Middle frontal gyrus (tissue), 1 donor: ENCODE data around the gene PHAF1.
A peak's percentile ranks its signal among the peaks of the same experiment; 100 is the strongest.

Experiments used
- DNase-seq: peaks from one replicate; pipeline ENCODE4 v3.0.0-alpha.2; 2015; ENCODE audit warnings: low spot score; ENCODE audit errors: extremely low spot score

Gene PHAF1

GRCh38 chr16:67109407-67110135 is at the start of gene PHAF1:
PHAF1 (plus strand) TSS chr16:67109941; CDS start chr16:67110176, 235 bp downstream.
- DNase-seq, result peak; percentile 89

GRCh38 chr16:67063008-67063407 is 46.7 kb upstream of the PHAF1 start:
- no peak for DNase-seq

DNA sequence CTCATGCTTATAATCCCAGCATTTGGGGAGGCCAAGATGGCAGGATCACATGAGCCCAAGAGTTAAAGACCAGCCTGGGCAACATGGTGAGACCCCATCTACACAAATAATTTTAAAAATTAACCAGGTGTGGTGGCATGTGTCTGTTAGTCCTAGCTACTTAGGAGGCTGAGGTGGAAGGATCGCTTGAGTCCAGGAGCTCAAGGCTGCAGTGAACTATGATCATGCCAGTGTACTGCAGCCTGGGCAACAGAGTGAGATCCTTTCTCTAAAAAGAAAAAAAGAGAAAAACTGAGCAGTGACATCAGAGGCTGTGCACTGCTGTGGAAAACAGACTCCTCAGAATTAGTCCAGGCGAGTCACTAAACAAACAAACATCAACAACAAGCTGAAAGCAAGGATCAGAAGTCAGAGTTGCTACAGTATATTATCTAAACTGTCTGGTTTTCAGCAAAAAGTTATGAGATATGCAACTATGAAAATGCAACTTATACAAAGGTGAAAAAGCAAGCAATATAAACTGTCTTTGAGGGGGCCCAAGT is 41.5 kb upstream of the PHAF1 start:
- DNase-seq, result no peak

DNA sequence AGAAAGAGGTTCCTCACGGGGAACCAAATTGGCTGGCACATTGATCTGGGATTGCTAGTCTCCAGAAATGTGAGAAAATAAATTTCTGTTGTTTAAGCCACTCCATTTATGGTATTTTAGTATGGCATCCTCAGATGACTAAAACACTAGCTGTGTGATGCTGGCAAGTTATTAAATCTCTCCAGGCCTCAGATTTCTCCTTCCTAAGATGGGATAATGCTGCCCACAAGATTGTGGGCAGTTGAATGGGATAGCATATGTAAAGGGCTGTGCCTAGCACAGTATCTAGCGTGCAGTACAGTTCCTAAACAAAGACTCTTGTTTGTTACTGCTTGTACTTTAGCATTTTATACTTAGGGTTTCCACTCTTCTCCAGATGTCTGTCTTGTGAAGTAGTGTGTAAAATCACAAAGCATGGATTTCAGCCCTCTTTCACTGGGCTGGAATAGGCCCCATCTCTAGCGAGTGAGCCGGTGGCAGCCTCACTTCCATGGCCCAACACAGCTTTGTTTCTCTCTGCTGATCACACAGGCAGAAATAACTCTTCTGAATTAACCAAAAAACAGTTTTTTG is 38.2 kb upstream of the PHAF1 start:
- DNase-seq, result no peak

DNA sequence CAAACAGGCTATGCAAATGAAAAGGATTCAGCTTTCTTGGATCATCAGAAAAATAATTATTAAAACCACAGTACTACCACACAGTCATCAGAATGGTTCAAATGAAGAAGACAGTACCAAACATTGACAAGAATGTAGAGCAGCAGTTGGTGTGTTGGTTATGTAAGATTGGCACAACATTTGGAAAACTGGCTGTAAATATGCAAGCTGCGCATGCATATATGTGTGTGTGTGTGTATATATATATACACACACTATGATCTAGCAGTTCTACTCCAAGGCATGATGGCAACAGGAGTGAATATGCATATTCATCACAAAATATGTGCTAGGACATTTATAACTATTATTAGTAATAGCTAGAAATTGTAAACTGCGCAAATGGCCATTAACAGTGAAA is 34.4 kb upstream of the PHAF1 start:
- no peak for DNase-seq

- no peak for DNase-seq
These were observed 31.9 kb upstream of the PHAF1 start for GRCh38 chr16:67077871-67078270.

DNA sequence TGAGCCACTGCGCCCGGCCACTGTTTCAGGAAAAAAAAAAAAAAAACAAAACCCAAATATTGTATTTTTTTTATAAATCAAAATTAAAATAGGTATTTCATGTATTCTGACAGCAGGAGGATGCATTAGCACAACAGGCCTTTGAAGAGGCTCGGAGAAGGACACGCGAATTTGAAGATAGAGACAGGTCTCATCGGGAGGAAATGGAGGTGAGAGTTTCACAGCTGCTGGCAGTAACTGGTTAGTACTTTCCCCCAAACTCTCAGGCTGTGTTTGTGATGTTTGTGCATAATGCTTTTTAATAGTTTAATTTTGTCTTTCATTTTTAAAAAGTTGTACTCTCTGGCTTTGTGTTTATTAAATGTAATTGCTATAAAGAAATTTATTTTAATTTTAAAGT is 27.6 kb upstream of the PHAF1 start:
- no peak for DNase-seq

- DNase-seq, result no peak
These were observed 26.9 kb upstream of the PHAF1 start for GRCh38 chr16:67082891-67083290.

- DNase-seq, result no peak
These were observed 25.3 kb upstream of the PHAF1 start for GRCh38 chr16:67084345-67085028.

DNA sequence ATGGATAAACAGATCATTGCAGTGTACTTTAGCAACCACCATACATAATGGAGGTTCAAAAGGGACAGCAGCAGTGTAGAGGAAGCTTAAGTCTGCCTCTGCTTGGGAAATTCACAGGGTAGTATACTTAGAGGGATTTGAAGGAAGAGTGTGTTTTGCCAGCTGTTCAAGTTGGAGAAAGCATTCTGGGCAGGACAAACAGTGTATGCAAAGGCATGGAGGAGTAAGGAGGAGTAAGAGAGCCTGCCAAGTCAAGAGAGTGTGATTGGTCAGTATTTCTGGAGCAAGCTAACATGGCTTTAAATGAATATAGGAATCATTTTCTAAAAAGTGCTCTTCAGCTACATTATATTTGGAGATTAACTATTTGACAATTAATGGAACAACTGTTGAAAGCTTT is 22.9 kb upstream of the PHAF1 start:
- DNase-seq, result no peak

DNA sequence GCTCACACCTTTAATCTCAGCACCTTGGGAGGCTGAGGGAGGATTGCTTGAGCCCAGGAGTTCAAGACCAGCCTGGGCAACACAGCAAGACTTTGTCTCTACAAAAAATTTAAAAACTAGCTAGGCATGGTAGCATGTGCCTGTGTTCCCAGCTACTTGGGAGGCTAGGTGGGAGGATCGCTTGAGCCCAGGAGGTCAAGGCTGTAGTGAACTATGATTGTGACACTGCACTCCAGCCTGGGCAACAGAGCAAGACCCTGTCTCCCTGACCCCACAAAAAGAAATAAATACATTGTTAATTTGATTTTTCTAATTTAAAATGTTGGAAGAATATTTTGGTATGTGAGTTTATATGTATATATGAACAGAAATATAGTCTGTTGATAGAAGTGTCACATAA is 22.4 kb upstream of the PHAF1 start:
- no peak for DNase-seq

- DNase-seq, result no peak
These were observed 21.9 kb upstream of the PHAF1 start for GRCh38 chr16:67087803-67088202.

GRCh38 chr16:67088551-67088950 is 21.2 kb upstream of the PHAF1 start:
- DNase-seq, result no peak

GRCh38 chr16:67089101-67089500 is 20.6 kb upstream of the PHAF1 start:
- DNase-seq, result no peak

DNA sequence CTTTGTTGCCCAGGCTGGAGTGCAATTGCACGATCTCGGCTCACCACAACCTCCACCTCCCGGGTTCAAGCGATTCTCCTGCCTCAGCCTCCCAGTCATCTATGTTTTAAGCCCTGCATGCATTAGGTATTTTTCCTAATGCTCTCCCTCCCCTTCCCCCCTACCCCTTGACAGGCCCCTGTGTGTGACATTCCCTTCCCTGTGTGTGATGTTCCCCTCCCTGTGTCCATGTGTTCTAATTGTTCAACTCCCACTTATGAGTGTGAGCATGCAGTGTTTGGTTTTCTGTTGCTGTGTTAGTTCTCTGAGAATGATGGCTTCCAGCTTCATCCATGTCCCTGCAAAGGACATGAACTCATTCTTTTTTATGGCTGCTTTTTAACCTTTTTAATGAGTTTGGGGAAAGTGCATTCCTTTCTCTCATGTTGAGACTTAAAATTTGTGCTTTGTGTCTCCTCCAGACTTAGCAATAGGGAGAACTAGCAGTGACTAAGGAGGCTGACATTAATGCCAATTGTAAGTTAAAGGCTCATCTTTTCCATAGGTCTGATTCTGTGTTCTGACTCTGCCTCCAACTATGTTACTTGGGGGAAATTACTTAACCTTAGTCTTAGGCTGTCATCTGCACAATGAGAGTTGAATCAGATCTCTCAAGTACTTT is 17.7 kb upstream of the PHAF1 start:
- DNase-seq, result no peak

- no peak for DNase-seq
These were observed 16.5 kb upstream of the PHAF1 start for GRCh38 chr16:67093098-67093726.

- DNase-seq, result no peak
These were observed 11.1 kb upstream of the PHAF1 start for GRCh38 chr16:67098599-67098998.

GRCh38 chr16:67100569-67101310 is 9.0 kb upstream of the PHAF1 start:
- DNase-seq, result no peak

GRCh38 chr16:67101311-67102082 is 8.2 kb upstream of the PHAF1 start:
- no peak for DNase-seq

DNA sequence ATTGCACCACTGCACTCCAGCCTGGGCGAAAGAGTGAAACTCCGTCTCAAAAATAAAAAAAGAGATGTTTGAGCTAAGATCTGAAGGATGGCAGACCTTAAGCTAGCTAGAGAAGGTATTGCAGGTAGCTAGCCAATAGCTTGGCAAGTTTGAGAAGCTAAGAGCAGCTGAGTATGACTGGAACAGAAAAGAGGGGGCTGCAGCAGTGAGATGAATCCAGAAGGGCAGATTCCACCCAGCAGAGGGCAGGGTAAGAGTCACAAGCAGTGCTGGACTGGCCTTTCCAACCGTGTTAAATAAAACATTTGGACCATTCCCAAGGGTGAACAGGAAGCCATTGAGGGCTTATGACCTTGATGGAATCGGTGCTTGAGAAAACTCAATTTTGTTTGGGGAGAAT is 5.7 kb upstream of the PHAF1 start:
- DNase-seq, result no peak
